ENCODE results near the gene CD83.
"Not testable (repeated sequence)": the region's sequence is repeated elsewhere in the genome, so short reads cannot be mapped to it uniquely, and the experiment has no call there.

Gene CD83

DNA sequence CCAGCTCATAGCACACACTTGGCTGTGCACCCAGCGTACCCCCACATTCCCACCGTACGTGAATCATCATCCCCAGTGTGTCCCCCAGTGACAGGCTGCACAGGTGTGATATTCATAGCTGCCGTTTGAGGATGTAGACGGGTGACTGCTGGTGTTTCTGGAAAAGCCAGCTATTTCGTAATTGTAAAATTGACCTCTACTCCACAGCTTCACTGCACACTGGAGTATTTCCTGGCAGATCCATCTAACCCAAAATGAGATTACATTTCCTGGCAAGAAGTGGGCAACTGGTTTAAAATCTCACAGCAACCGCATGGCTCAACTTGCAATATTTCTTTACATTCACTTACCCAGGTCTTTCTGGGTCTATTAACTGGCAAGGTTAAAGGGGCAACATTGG, 30.3 kb downstream of the CD83 start:
- no peak for DNase-seq (ENCODE audit: low read depth, low spot score)

DNA sequence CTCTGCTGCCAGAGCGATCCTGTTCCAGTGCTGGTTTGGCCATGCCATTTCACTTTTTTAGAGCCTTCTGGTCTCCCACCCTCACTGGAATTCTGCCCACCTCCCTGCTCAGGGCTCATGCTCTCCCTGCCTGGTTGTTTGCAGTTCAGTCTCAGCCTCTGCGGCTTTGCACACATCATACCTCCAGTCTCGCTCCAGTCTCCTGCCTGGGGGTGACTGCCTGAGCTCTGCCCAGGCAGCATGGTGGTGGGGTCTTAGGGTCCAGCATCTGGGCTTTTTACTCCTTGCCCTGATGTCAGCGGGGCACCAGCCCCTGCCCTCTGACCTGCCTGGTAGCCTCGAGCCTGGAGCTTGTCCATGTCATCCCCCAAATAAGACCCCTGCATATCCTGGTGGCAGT, 30.9 kb downstream of the CD83 start:
- no peak for DNase-seq (ENCODE audit: low read depth, low spot score)

DNA sequence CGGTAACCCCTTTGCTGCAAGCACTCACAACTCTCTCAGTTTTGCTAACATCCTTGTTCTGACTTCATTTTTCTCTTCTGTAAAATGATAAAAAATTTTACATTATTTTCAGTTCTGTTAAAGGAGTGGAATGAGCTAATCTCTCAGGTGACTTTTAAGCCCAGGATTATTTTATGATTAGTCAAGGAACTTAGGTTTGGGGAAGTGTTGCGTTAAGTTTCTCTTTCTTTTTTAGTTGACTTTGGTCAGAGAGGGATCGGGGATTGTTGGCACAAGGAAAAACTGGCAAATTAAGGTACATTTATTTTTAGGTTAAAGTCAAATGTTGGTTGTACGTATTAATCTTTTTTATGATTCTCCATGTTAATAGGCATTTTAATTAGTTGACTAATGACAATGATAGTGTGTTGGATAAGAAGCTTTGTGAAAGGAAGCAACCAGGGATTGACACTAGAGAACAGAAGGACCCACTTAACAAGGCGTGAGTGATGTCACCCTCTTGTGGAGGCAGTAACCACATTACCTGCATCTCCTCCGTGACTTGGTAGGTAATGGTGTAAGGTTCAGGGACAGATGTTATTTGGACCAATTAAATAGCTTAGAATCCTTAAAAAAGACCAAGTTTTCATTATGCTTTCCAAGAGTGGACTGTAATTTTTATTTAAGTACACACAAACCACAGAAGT, 31.6 kb downstream of the CD83 start:
- no peak for DNase-seq (ENCODE audit: low read depth, low spot score)

DNA sequence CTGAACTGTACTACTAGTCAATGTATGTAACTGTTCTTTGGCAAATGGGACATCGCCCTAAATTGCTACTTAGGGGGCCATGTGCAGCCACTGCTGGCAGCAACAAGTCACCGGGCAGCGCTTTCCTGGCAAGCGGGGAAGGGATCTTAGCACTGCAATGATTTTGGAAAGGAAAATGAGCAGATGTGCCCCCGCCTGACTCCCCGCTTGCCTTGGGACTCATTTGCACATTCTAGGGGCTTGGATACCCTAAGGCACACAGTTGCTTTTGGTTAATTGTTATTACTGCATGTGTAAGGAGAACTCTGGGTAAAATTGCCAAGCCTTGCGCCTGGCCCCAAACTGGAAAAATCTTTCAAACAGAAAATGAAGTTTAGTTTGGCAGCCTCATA, 32.2 kb downstream of the CD83 start:
- no peak for DNase-seq (ENCODE audit: low read depth, low spot score)

DNA sequence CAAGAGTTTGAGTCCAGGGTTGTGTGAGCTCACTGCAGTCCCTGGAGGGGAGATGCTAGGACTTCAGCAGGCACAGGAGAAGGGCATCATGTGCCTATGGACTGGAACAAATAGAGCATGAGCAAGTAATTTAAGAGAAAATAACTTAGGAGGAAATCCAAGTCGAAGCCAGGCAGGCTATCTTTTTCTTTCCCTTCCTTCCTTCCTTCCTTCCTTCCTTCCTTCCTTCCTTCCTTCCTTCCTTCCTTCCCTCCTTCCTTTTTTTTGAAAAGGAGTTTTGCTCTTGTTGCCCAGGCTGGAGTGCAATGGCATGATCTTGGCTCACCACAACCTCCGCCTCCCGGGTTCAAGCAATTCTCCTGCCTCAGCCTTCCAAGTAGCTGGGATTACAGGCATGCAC, 33.7 kb downstream of the CD83 start:
- not testable (repeated sequence) for DNase-seq (ENCODE audit: low read depth, low spot score)

DNA sequence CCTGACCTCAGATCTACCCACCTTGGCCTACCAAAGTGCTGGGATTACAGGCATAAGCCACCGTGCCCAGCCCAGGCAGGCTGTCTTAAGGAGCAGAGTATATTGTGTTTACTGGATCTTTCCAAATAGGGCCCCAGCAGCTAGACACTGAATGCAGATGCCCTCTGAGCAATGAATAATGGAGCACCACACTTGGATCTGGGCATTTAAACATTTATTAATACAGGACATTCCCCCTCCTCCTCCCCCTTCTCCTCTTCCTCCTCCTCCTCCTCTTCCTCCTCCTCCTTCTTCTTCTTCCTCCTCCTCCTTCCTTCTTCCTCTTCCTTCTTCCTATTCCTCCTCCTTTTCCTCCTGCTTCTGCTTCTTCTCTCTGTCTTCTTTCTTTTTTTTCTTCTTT, 34.2 kb downstream of the CD83 start:
- no peak for DNase-seq (ENCODE audit: low read depth, low spot score)

DNA sequence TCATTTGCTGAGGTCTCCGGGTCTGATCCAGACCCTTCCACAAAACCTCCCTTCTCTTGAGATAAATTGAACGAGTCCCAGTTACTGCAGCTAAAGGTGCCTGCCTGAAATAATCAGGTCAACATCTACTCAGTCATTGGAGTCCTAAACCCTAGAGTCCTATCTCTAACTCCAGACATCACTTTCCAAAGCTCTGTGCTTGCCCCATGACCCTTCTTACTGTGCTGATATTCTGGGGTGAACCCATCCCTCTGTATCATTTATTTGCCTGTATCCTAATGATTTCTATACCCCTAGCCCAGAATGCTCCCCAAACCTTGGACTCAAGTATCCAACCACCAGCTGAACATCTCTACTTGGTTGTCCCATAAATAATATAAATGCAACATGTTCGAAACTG, 35.7 kb downstream of the CD83 start:
- DNase-seq (ENCODE audit: low read depth, low spot score): no peak

DNA sequence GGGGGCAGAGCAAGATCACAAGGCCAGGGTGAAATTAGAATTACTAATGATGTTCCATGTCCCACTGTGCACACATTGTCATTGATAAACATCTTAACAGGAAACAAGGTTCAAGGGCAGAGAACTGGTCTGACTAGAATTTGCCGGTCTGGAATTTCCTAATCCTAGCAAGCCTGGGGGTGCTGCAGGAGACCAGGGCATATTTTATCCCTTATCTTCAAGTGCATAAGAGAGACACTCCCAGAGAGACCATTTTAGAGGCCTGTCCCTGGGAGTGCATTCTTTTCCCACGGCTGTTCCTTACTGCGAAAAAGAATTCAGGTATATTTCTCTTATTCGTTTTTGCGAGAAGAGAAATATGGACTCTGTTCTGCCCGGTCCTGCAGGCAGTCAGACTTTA, 41.5 kb downstream of the CD83 start:
- DNase-seq (ENCODE audit: low read depth, low spot score): no peak

DNA sequence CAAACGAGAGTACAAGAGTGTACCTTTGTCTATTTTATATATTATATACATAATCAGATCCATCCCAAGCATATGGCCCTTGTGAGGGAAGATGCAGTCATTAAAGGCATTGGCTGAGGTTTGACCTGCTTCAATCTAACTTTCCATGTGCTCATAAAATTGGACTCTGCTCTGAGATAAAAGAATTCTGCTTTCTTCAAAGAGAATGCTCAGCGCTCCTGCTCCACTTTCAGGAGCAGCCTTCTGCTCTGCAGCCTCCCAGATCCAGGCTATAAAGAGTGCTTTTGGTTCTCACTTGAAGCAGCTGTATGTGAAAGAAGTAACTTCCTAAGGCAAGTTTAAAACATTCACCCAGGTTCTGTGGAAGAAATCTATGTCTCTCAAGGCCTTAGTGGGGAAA, 45.3 kb downstream of the CD83 start:
- no peak for DNase-seq (ENCODE audit: low read depth, low spot score)

DNA sequence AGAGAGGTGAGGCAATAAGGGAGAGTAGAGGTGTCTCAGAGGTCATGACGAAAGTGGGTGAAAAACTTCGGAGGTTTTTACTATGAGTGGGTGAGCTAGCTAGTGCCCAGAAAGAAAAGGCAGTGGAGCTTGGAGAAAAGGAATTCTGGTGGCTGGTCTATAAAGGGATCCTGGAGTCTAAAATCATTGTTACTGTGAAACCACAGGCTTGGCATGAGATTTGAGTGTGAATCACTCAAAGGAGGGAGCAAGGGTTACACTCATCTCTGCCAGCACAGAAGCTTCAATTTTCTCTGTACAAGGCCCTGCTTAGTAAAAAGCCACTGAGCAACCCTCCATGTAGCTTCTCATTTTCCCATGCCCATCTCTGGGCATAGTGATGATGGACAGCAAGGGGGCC, 47.5 kb downstream of the CD83 start:
- DNase-seq (ENCODE audit: low read depth, low spot score): no peak

DNA sequence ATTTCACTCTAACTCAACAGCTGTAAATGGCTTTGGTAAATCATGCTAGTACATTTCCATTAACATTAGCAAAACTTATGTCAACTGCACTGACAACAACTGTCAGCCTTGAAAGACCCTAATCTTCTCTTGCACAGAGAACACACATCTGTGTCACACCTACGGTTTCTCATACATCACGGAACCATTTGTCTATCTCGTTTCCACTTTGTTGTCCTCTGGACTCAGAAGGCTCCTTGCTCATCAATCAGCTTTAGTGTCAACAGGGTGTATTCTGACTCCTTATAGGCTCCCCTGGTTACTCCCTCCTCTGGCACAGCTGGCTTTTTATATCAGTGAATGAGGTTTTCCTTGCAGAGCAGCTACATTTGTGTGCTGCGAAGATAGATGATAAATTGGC, 49.3 kb downstream of the CD83 start:
- DNase-seq (ENCODE audit: low read depth, low spot score): no peak

DNA sequence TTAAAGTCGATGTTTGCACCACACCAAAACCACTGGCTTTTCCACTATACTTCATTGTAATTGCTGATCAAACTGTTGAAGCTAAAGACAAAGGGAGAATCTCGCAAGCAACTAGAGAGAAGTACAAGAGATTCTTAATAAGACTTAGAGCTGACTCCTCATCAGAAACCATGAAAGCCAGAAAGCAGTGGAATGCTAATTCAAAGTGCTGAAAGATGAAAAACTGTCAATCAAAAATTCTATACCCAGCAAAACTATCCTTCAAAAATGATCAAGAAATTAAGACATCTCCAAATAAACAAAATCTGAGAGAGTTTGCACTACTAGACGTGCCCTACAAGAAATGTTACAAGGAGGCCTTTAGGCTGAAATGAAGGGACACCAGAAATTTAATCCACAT, 52.6 kb downstream of the CD83 start:
- no peak for DNase-seq (ENCODE audit: low read depth, low spot score)

DNA sequence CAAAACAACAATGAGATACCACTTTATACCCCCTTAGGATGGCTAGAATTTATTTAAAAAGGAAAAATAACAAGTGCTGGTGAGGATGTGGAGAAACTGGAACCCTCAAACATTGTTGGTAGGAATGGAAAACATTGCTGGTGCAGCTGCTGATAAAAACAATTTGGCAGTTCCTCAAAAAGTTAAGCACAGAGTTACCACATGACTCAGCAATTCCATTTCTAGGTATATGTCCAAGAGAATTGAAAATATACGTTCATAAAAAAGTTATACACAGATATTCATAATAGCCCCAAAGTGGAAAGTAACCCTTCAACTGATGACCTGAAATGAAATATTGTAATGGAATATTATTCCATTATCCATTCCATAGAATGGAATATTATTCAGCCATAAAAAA, 55.0 kb downstream of the CD83 start:
- no peak for DNase-seq (ENCODE audit: low read depth, low spot score)

DNA sequence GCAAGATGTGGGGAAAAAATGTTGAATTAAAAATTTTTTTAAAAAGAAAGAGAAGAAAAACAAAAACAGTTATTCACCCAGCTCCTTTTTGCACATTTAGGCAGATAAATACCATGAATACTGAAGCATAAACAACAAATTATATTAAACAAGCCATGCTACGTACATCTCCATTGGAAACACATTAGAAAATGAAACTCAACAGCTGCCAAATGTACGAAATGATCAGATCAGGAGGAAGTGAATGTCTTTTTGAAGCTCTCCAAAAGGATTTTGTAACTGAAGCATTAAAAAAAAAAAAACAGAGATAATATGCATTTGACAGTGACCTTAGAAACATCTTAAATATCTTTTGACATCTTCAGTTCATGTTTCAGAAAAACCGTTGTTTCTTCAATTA, 56.7 kb downstream of the CD83 start:
- no peak for DNase-seq (ENCODE audit: low read depth, low spot score)

DNA sequence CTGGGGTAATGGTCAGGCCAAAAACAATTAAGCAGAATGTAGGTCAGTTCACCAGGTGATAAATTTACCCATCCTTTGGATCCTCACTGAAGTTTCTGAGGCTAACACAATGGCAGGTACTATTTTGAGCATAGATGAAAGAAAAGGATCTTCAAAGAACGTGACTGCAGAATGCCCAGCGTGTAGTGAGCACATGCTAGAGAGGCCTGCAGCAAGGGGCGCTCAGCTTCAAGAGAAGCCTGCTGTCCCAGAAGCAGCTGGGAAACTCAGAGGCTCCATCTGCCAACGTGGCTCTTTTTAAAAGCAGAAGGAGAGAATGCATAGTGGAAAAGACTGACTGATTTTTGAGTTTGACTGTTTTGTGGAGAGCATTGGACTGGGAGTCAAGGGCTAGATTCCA, 57.4 kb downstream of the CD83 start:
- no peak for DNase-seq (ENCODE audit: low read depth, low spot score)

DNA sequence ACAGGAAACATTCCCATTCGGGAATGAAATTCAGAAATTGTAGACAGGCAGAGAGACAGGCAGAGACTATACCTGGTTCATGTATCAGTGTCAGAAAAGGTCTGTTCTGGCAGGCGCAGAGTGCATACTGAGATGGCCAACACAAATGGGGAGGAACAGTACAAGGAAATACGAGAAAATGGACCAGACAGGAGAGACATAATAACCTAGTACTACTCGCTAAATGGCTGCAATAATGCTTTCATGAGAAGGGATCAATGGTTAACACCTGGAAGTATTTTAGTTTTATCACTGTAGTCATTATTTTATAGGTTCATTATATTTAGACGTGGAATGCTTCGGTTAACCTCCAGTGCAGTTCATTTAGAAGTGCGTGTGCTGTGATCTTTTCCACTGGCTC, 58.9 kb downstream of the CD83 start:
- no peak for DNase-seq (ENCODE audit: low read depth, low spot score)

DNA sequence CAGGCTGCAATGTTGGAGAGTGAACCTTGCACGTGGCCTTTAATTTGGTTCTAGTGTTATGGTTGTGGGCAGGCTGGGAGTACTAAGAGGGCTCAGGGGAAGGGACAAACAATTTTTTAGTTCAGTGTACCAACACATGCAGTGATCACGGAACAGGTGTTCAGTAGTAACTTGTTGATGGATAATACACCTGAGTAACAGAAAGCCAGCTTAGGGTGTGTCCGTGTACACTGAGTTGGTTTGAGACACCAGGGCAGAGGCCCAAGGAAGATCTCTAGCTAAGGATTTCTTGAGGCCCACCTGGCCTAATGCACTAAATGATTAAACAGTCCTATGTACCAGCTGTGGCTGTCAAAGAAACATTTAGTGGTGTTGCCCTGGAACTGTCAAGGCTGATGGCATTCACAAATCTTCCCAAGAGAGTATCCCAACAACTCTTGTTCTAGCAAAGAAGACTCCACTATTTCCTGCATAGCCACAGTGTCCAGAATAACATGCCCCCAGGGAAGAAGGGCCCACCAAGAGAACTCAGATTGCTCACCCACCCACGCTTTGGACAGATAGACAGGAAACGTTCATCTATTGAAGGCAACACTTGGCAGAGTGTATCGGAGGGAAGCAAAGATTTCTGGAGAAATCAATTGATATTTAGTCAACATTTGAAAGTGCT, 60.0 kb downstream of the CD83 start:
- no peak for DNase-seq (ENCODE audit: low read depth, low spot score)

DNA sequence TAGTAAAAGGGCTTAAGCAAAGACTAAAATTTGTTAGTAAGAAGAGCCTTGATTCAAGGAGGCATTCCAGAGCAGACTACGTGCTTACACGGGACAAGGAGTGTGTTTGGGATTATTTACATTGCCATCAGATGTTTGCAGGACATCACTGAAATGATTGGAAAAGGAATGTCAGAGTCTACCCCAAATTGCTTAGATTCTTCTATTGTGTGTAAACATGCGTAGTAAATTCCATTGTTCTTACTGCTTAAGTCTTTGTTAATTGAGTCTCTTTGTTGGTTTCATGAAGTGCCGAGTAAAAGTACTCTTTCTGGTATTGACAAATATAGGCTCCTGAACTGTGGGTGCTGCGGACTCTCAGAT, 60.5 kb downstream of the CD83 start:
- no peak for DNase-seq (ENCODE audit: low read depth, low spot score)

DNA sequence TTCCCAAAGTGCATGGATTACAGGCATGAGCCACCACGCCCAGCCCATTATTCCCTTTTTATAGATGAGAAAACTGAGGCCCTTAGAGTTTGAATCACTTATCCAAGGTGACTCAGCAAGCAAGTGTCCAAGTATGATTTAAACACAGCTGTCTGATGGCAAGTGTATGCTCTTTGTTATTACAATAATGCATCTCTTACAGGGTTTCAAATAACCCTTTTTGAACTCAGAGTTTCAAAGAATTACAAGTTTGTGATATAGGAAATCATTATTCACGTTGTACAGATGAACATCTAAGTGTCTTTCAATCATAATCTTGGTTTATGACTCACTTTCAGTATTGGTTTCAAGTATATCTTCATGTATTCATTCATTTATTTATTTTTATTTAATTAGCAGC, 63.0 kb downstream of the CD83 start:
- DNase-seq (ENCODE audit: low read depth, low spot score): no peak

DNA sequence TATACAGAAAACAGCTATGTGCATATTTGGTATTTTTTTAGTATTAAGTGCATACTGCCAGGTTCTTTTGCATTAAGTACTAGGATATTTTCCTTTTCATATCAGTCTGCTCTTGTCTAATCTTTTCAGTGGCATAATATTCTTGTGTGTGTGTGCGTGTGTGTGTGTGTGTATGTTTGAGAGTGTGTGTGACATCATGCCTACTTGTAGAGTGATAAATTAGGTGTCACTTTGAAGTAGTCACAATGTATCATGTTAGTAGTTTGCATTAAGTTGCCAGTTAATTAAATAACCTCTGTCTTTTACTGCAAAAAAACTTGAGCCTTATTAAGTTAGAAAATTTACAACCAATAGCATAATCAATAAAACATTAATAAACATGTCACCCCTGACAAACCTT, 65.3 kb downstream of the CD83 start:
- DNase-seq (ENCODE audit: low read depth, low spot score): no peak
